DMS53 treated with DMSO at 0.1 percent for 48 hours (cell line): ENCODE results near the gene ANO1.

Experiments
- DNase-seq: peaks from one replicate; lab custom pipeline; 2025; ENCODE audit not compliant: unreplicated experiment; lab: John Stamatoyannopoulos, UW

ANO1 gene

GRCh38 chr11:70233511-70233934 is 155.4 kb downstream of the ANO1 start:
- DNase-seq = no peak

- DNase-seq = no peak
Observed at GRCh38 chr11:70233962-70234361, 155.8 kb downstream of the ANO1 start.
